ENCODE measurements around the gene MPV17.

The MPV17 gene

DNA sequence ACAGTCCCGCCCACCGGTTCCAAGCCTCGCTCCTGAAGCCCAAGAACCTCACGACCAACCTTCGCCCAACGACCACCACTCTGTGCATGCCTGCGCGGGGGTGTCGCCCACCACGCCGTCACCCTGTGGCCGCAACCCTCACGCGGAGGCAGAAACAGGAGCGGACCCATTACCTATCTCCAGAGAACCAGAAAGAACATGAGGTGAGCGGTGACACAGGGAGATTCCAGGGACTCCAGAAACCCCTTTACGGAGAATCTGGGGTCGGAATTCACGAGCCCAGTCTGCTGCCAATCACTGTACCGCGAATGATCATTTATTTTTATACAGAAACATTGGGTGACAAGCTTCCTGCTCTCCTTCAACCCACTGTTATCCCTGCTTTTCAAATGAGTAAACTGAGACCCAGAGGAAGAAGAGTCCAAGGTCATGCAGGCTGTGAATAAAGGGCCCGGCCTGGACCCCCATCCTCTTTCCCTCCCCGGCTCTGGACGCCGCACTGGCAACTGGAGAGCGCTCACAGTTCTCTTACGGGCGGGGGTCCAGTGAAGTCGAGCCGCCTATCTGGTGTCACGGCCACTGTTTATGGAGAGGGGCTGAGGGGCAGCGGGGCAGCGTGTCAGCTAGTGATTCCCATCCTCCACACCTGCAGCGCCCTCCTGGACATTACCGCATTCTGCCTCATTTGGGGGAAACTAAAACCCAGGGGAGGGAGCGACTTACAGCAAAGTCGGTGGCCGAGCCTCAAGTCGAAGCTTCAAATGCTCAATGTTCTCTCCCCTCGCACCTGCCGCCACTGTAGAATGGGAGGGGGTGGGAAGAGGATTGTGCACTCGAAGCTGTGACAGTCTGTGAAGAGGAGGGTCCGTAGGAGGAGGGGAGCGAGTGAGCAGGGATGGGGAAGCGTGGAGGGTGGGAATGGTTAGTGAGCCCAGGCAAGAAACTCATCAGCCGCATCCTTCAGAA, 59.3 kb downstream of the MPV17 start:
- DNase-seq = no peak

DNA sequence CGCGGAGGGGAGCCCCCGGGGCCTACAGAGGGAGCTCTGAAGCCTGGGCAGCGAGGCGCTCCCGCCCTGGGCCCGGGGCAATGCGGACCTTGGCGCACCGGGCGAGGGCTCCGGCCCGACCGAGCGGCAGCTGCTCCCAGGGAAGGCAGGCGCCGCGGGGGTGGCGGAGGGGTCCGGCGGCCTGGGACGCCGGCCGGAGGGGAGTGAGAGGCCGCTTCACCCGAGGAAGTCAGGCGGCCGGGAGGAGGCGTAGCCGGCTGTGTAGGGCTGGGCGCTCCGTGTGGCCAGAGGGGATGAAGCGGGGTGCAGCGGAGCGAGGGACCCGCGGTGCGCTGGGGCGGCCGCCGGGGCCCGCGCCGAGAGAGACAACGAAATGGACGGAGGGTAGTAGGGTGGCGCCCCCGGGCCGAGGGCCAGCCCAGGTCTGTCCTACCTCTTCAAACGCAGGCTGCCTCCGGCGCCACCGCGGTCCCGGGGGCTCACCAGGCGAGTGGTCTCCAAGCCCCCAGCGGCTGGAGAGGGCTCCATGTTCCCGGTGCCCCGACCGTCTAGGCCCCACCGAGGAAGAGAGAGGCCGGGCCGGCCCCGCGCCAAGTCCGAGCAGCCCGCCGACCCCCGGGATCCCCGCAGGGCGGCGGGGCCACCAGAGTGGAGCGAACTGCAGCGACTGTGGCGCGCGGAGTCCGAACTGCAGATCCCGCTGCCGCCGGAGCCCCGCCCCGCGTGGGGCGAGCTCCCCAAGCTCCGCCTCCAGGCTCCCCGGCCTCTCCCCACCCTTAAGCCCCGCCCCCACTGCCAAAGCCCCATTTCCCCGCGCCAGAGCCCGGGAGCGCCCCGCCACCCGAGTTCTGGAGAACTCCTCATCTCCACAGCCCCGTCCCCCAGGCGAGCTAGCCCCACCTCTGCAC, 60.3 kb downstream of the MPV17 start, which contains the start of gene SLC30A3:
SLC30A3 (minus strand) TSS at position 669 of the 908 bp plus-strand sequence; CDS start at position 528, 141 bp downstream.
- DNase-seq = peak; percentile 68

DNA sequence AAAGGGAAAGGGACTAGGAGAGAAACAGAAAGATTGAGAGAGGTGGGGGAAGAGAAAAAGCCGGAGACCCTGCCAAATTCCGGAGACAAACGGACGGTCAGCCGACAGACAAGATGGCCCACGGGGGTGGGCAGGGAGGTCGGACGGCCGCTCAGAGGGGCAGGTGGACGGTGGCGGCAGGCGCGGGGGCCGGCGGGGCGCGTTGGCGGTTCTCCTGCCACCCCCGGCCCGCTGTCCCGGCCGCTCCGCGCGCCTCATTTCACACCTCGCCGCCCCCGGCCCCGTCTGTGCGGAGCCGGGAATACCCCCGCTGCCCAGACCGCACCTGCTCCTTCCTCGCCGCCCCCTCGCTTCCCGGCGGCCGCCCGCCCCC, 61.0 kb downstream of the MPV17 start:
- DNase-seq = no peak

DNA sequence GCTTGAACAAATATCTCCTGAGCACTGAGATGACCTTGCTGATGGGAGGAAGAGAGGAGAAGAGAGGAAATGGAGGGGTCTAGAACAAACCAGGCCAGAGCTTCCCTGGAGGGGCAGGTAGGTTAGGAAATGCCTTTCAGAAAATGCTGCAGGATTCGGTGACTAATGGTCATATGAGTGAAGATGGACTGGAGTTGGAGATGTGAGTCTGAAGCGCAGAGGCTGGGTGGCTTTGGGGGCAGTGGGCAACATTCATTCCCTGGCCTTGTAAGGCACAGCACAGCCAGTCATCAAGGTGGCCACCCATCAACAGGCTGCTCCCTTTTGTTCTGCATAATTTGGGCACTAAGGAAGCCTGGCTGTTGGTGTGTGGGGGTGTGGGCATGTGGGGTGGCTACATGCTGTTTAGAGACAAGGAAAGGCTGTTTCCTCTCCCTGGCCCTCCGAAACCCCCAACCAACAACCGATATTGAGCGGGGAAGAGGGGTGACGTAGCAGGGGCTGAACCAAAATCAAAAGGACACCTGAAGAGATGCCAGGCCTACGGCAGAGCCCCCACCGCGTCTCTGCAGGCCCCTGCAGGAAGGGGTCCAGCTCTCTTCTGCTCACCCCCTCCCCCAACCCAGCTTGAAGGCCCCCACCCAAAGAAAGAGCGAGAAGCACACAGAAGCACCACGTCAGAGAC, 61.5 kb downstream of the MPV17 start:
- no peak for DNase-seq
